Measurements from ENCODE around the gene TNNI2. TPM values are rescaled to one million over a fixed set of nuclear protein-coding genes. Genes with fewer than 3 reads are reported as not detected.

Gene TNNI2
- total and polyA plus RNA-seq, 11 donors: 0.22 to 3.3 (median 0.72) TPM; not detected in 8

GRCh38 chr11:1829039-1829820 lies 9.6 kb upstream of the TNNI2 start:
- ATAC-seq: no peak
- Histone ChIP-seq H3K27ac (no peak overlapping the region), H3K9me3 (no peaks in the 10 kb centered on the region), H3K27me3 (peaks cover 0 to 18% (median 0%) of the 10 kb centered on the region in 9 donors), H3K4me3 (no peak overlapping the region), H3K4me1 (peaks cover 0 to 23% (median 15%) of the 10 kb centered on the region in 12 donors), H3K36me3 (no peaks in the 10 kb centered on the region)
- TF ChIP-seq POLR2A (IDR thresholded peaks at IDR 0.05) (no peak), CTCF (IDR thresholded peaks at IDR 0.05) (no peak)
- intact Hi-C loops (cut with DNase I): loop anchor here in 2 of 10 donors (5.0 to 10.0 kb wide), 2 partner anchors 54 to 67 kb away; partner anchors contain the start of gene CTSD (in 1 of the 2)
- DNase-seq: peak in 2 of 5 donors; percentile 15 to 23
- 68 to 78% (median 75%) methylated on average over 8 to 11 of the region's 11 CpGs for WGBS, 4 donors

GRCh38 chr11:1830004-1830321 lies 8.8 kb upstream of the TNNI2 start:
- no peak overlapping the region for H3K27ac ChIP-seq
- ATAC-seq: no peak

GRCh38 chr11:1830322-1831223 lies 8.2 kb upstream of the TNNI2 start:
- Histone ChIP-seq H3K27me3 (peaks cover 0 to 18% (median 0%) of the 10 kb centered on the region in 9 donors), H3K4me1 (peaks cover 0 to 23% (median 15%) of the 10 kb centered on the region in 12 donors), H3K27ac (no peak overlapping the region), H3K9me3 (no peaks in the 10 kb centered on the region), H3K4me3 (no peak overlapping the region), H3K36me3 (no peaks in the 10 kb centered on the region)
- intact Hi-C loops (cut with DNase I): loop anchor here in 2 of 10 donors (5.0 kb wide), 2 partner anchors 178 to 322 kb away; no protein-coding TSS in a partner anchor
- TF ChIP-seq CTCF (IDR thresholded peaks at IDR 0.05) (no peak), POLR2A (IDR thresholded peaks at IDR 0.05) (no peak)
- DNase-seq (peak in 4 of 5 donors; percentile 11 to 61 (median 18)), ATAC-seq (no peak)
- 67 to 70% (median 69%) methylated on average over 23 to 33 of the region's 33 CpGs for WGBS, 4 donors

More at GRCh38 chr11:1830004-1830321, 8.8 kb upstream of the TNNI2 start:
- intact Hi-C loops (cut with DNase I): loop anchor here in 2 of 10 donors (5.0 kb wide), 2 partner anchors 178 to 322 kb away; no protein-coding TSS in a partner anchor
- 66 to 88% (median 69%) methylated on average over 3 to 6 of the region's 6 CpGs for WGBS, 4 donors
- H3K9me3 ChIP-seq: no peaks in the 10 kb centered on the region
- H3K4me3 ChIP-seq: no peak overlapping the region
- TF ChIP-seq POLR2A (IDR thresholded peaks at IDR 0.05): no peak
- TF ChIP-seq CTCF (IDR thresholded peaks at IDR 0.05): no peak
- DNase-seq: peak in 1 of 5 donors; percentile 14
- H3K4me1 ChIP-seq: peaks cover 0 to 23% (median 15%) of the 10 kb centered on the region in 12 donors
- no peaks in the 10 kb centered on the region for H3K36me3 ChIP-seq
- peaks cover 0 to 18% (median 0%) of the 10 kb centered on the region in 9 donors for H3K27me3 ChIP-seq

Measured in heart left ventricle (tissue), 16 donors.